ENCODE results near the gene CCAR1.
"Not testable (repeated sequence)": the region's sequence is repeated elsewhere in the genome, so short reads cannot be mapped to it uniquely, and the experiment has no call there.

CCAR1 gene

DNA sequence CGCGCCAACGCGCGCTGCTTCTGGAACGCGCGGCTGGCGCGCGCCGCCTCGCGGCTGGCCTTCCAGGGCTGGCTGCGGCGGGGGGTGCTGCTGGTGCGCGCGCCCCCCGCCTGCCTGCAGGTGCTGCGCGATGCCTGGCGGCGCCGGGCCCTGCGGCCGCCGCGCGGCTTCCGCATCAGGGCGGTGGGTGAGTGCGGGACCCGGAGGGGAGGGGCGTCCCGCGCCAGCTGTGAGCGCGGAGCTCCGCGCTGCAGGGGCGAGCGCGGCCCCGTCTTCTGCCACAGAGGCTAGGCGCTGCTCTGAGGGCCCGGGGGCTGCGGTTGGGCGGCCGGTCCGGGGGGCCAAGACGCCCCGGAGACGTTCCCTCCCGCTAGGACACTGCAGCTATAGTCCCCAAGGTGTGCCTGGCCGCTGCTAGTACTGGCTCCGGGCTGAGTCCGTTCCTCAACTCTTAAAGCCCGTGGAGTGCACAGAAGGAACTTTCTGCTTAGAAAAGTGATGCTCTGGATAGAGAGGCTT lies 107.1 kb downstream of the CCAR1 start:
- not testable (repeated sequence) for DNase-seq

GRCh38 chr10:68828833-68829232 lies 107.8 kb downstream of the CCAR1 start:
- DNase-seq = no peak

DNA sequence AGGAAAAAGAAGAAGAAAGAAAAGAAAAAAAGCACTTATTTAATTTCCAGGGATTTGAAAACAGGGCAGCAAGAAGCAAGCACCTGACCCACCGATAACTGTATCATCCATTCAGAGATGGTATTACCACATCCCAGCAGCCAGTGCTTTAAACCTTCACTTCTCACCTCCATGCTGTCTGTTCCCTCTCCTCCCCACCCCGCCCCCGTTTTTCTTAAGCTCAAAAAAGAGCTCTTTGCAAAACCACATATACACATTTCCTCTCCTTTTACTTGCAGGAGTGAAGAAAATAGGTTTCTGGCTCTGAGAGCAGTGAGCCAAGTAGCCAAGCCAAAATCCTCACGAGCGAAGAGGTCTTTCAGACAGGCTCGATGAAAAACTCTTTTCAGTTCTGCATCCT lies 108.5 kb downstream of the CCAR1 start:
- DNase-seq = no peak

GRCh38 chr10:68829952-68830351 lies 108.9 kb downstream of the CCAR1 start:
- no peak for DNase-seq

DNA sequence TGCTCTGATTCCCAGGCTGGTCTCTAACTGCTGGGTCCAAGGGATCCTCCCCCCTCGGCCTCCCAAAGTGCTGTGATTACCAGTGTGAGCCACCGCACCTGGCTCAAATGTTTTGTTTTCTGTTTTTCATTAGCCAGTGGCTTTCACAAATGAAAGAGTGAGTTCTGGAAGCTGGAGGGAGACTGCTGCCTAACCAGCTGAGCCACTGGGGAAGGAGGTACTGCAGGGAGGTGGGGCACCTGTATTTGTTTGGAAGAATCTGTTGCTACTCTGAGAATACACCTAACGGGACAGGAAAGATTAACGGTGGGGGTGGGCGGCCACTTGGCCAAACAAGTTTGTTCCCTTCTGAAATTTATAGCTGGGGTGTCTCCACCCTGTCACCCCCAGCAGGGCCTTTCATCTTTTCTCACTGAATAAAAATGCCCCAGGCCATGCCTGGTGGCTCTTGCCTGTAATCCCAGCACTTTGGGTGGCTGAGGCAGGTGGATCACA lies 111.0 kb downstream of the CCAR1 start:
- no peak for DNase-seq

DNA sequence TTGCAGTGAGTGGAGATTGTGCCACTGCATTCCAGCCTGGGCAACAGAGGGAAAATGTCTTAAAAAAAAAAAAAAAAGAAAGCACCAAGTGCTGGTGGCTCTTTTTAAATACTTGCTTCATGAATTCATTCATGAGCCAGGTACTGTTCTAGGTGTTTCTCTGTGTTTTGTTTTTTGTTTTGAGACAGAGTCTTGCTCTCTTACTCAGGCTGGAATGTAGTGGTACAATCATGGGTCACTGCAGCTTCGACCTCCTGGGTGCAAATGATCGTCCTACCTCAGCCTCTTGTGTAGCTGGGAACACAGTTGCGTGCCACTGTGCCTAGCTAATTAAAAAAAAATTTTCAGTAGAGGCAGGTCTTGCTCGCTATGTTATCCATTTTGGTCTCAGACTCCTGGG lies 111.6 kb downstream of the CCAR1 start:
- no peak for DNase-seq

- DNase-seq = no peak
Observed at GRCh38 chr10:68837626-68838322, 116.7 kb downstream of the CCAR1 start.

DNA sequence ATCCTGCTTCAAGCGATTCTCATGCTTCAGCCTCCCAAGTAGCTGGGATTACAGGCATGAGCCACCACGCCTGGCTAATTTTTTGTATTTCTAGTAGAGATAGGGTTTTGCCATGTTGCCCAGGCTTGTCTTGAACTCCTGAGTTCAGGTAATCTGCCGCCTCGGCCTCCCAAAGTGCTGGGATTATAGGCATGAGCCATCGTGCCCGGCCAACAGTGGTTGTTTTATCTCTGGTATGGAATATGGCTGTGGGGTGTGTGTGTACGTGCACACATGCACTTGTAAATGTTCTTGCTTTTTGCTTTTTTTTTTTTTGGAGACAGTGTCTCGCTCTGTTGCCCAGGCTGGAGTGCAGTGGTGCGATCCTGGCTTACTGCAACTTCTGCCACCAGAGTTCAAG lies 119.6 kb downstream of the CCAR1 start:
- DNase-seq = not testable (repeated sequence)

Measured in activated CD4-positive, CD25-positive, alpha-beta regulatory T cell (primary cell).